ENCODE data around the gene H1-8. TPM values are rescaled to one million over a fixed set of nuclear protein-coding genes. Genes with fewer than 3 reads are reported as not detected.

H1-8 gene
- total RNA-seq, 1 donor from 2014 or later: not detected

- H3K4me3 ChIP-seq: no peak overlapping the region
- intact Hi-C loops (cut with micrococcal nuclease): no loop called here
- no peaks in the 10 kb centered on the region for H3K27me3 ChIP-seq (ENCODE audit: low read depth)
- peaks cover 11% of the 10 kb centered on the region for H3K36me3 ChIP-seq
- no peaks in the 10 kb centered on the region for H3K4me1 ChIP-seq
- no peak for DNase-seq
- no peak overlapping the region for H3K27ac ChIP-seq (replicated peaks)
- TF ChIP-seq, protein P1, sequence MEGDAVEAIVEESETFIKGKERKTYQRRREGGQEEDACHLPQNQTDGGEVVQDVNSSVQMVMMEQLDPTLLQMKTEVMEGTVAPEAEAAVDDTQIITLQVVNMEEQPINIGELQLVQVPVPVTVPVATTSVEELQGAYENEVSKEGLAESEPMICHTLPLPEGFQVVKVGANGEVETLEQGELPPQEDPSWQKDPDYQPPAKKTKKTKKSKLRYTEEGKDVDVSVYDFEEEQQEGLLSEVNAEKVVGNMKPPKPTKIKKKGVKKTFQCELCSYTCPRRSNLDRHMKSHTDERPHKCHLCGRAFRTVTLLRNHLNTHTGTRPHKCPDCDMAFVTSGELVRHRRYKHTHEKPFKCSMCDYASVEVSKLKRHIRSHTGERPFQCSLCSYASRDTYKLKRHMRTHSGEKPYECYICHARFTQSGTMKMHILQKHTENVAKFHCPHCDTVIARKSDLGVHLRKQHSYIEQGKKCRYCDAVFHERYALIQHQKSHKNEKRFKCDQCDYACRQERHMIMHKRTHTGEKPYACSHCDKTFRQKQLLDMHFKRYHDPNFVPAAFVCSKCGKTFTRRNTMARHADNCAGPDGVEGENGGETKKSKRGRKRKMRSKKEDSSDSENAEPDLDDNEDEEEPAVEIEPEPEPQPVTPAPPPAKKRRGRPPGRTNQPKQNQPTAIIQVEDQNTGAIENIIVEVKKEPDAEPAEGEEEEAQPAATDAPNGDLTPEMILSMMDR (IDR thresholded peaks at IDR 0.05; ENCODE audit: borderline replicate concordance): no peak
- no peaks in the 10 kb centered on the region for H3K9me3 ChIP-seq (replicated peaks)
These were observed 20.0 kb upstream of the H1-8 start for GRCh38 chr3:129522953-129523352.

GRCh38 chr3:129524081-129524480, 18.9 kb upstream of the H1-8 start:
- no peak overlapping the region for H3K4me3 ChIP-seq
- H3K36me3 ChIP-seq: peaks cover 2% of the 10 kb centered on the region
- no peaks in the 10 kb centered on the region for H3K9me3 ChIP-seq (replicated peaks)
- DNase-seq: no peak
- H3K27me3 ChIP-seq (ENCODE audit: low read depth): no peaks in the 10 kb centered on the region
- TF ChIP-seq, protein P1 (IDR thresholded peaks at IDR 0.05; ENCODE audit: borderline replicate concordance): no peak
- H3K4me1 ChIP-seq: no peaks in the 10 kb centered on the region
- intact Hi-C loops (cut with micrococcal nuclease): no loop called here
- H3K27ac ChIP-seq (replicated peaks): no peak overlapping the region

DNA sequence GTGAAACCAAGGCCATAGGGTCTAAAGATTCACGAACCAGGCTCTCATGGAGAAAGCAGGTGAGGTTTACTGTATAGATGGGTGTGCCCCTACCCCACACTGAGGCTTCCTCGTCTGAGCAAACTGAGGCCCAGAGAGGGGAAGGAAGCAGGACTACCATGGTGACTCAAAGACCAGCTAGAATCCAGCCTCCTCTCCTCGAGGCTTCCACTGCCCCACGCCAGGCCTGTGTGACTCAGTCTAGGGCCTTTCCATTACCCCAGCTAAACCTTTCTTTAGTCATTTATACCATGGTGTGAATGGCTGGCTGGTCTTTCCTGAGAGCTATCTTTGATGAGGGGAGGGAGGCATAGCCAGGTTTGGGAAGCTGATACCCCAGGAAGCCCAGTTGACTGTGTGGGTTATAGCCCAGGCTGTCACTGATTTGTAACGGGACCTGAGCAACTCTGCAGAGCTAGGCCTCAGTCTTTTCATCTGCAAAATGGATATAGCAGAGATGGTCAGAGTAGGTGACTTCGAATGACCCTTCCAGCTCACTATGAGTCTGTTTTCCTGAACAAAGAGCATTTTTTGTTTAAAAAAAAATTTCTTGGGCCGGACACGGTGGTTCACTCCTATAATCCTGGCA, 17.5 kb upstream of the H1-8 start:
- Histone ChIP-seq H3K36me3 (no peaks in the 10 kb centered on the region), H3K9me3 (replicated peaks) (no peaks in the 10 kb centered on the region), H3K27me3 (ENCODE audit: low read depth) (no peaks in the 10 kb centered on the region), H3K4me3 (no peak overlapping the region), H3K4me1 (peaks cover 10% of the 10 kb centered on the region), H3K27ac (replicated peaks) (no peak overlapping the region)
- DNase-seq: no peak
- TF ChIP-seq, protein P1 (IDR thresholded peaks at IDR 0.05; ENCODE audit: borderline replicate concordance): no peak
- intact Hi-C loops (cut with micrococcal nuclease): no loop called here

GRCh38 chr3:129526121-129526900, 16.7 kb upstream of the H1-8 start:
- H3K27me3 ChIP-seq (ENCODE audit: low read depth): no peaks in the 10 kb centered on the region
- no peaks in the 10 kb centered on the region for H3K36me3 ChIP-seq
- intact Hi-C loops (cut with micrococcal nuclease): no loop called here
- TF ChIP-seq, protein P1 (IDR thresholded peaks at IDR 0.05; ENCODE audit: borderline replicate concordance): no peak
- no peak overlapping the region for H3K27ac ChIP-seq (replicated peaks)
- no peak for DNase-seq
- H3K4me1 ChIP-seq: peaks cover 10% of the 10 kb centered on the region
- no peaks in the 10 kb centered on the region for H3K9me3 ChIP-seq (replicated peaks)
- H3K4me3 ChIP-seq: no peak overlapping the region

GRCh38 chr3:129527262-129527661, 15.7 kb upstream of the H1-8 start:
- no peak for DNase-seq
- Histone ChIP-seq H3K9me3 (replicated peaks) (no peaks in the 10 kb centered on the region), H3K4me3 (no peak overlapping the region), H3K36me3 (no peaks in the 10 kb centered on the region), H3K27ac (replicated peaks) (no peak overlapping the region), H3K27me3 (ENCODE audit: low read depth) (no peaks in the 10 kb centered on the region), H3K4me1 (peaks cover 10% of the 10 kb centered on the region)
- TF ChIP-seq, protein P1 (IDR thresholded peaks at IDR 0.05; ENCODE audit: borderline replicate concordance): no peak
- intact Hi-C loops (cut with micrococcal nuclease): no loop called here
